Activated naive CD4-positive, alpha-beta T cell treated with anti-CD3 and anti-CD28 coated beads, Interleukin-2, amount 50 U/mL, for 24 hours (primary cell): ENCODE results near the gene TAL1.
A peak's percentile ranks its signal among the peaks of the same experiment; 100 is the strongest.
"Not testable (repeated sequence)": the region's sequence is repeated elsewhere in the genome, so short reads cannot be mapped to it uniquely, and the experiment has no call there.

Source experiments
- H3K27ac Mint-ChIP-seq: one replicate; pipeline ENCODE4 v1.8.0; 2021; ENCODE audit warnings: mild to moderate bottlenecking, mixed read lengths
- H3K27me3 Mint-ChIP-seq: one replicate; pipeline ENCODE4 v1.8.0; 2021; ENCODE audit warnings: mixed read lengths
- H3K36me3 Mint-ChIP-seq: one replicate; pipeline ENCODE4 v1.8.0; 2021; ENCODE audit warnings: mixed read lengths
- H3K4me1 Mint-ChIP-seq: one replicate; pipeline ENCODE4 v1.8.0; 2021; ENCODE audit warnings: mixed read lengths
- H3K4me3 Mint-ChIP-seq: one replicate; pipeline ENCODE4 v1.8.0; 2021; ENCODE audit warnings: mild to moderate bottlenecking, mixed read lengths
- H3K9me3 Mint-ChIP-seq: one replicate; pipeline ENCODE4 v1.8.0; 2021; ENCODE audit warnings: mixed read lengths

TAL1 gene

GRCh38 chr1:47232187-47232874 lies at the start of gene TAL1:
TAL1 (minus strand) TSS chr1:47232225; CDS start chr1:47225888, 6,337 bp downstream.
- Mint-ChIP-seq H3K27me3 (peaks cover 64% of the 10 kb centered on the region), H3K36me3 (no peaks in the 10 kb centered on the region), H3K4me1 (peaks cover 35% of the 10 kb centered on the region), H3K27ac (peak within 1 kb of the TSS; percentile 1), H3K4me3 (peak within 1 kb of the TSS; percentile 82), H3K9me3 (no peaks in the 10 kb centered on the region)

GRCh38 chr1:47280142-47280541 lies 48.1 kb upstream of the TAL1 start:
- no peak overlapping the region for H3K4me3 Mint-ChIP-seq
- no peaks in the 10 kb centered on the region for H3K27me3 Mint-ChIP-seq
- H3K9me3 Mint-ChIP-seq: no peaks in the 10 kb centered on the region
- no peak overlapping the region for H3K27ac Mint-ChIP-seq
- no peaks in the 10 kb centered on the region for H3K4me1 Mint-ChIP-seq
- H3K36me3 Mint-ChIP-seq: peaks cover 7% of the 10 kb centered on the region

- Mint-ChIP-seq H3K9me3 (no peaks in the 10 kb centered on the region), H3K4me1 (no peaks in the 10 kb centered on the region), H3K27me3 (no peaks in the 10 kb centered on the region), H3K27ac (no peak overlapping the region), H3K4me3 (no peak overlapping the region), H3K36me3 (peaks cover 6% of the 10 kb centered on the region)
Observed at GRCh38 chr1:47276850-47277249, 44.8 kb upstream of the TAL1 start.

- not testable (repeated sequence) for H3K4me1 Mint-ChIP-seq, H3K36me3 Mint-ChIP-seq
Observed at GRCh38 chr1:47275811-47276210, 43.8 kb upstream of the TAL1 start.

GRCh38 chr1:47265529-47265928 lies 33.5 kb upstream of the TAL1 start:
- H3K27me3 Mint-ChIP-seq, H3K9me3 Mint-ChIP-seq, H3K36me3 Mint-ChIP-seq, H3K4me1 Mint-ChIP-seq, H3K27ac Mint-ChIP-seq, H3K4me3 Mint-ChIP-seq: not testable (repeated sequence)

More at GRCh38 chr1:47275811-47276210, 43.8 kb upstream of the TAL1 start:
- not testable (repeated sequence) for H3K4me3 Mint-ChIP-seq, H3K27me3 Mint-ChIP-seq, H3K9me3 Mint-ChIP-seq, H3K27ac Mint-ChIP-seq

- H3K4me1 Mint-ChIP-seq: no peaks in the 10 kb centered on the region
- no peaks in the 10 kb centered on the region for H3K27me3 Mint-ChIP-seq
- no peaks in the 10 kb centered on the region for H3K9me3 Mint-ChIP-seq
- H3K27ac Mint-ChIP-seq: no peak overlapping the region
- H3K4me3 Mint-ChIP-seq: no peak overlapping the region
- peaks cover 6% of the 10 kb centered on the region for H3K36me3 Mint-ChIP-seq
Observed at GRCh38 chr1:47262787-47263413, 30.9 kb upstream of the TAL1 start.

GRCh38 chr1:47257224-47257623 lies 25.2 kb upstream of the TAL1 start:
- no peak overlapping the region for H3K27ac Mint-ChIP-seq
- H3K36me3 Mint-ChIP-seq: peaks cover 4% of the 10 kb centered on the region

GRCh38 chr1:47252795-47253194 lies 20.8 kb upstream of the TAL1 start:
- Mint-ChIP-seq H3K27ac (no peak overlapping the region), H3K27me3 (no peaks in the 10 kb centered on the region), H3K4me1 (no peaks in the 10 kb centered on the region), H3K36me3 (peaks cover 2% of the 10 kb centered on the region), H3K9me3 (no peaks in the 10 kb centered on the region), H3K4me3 (no peak overlapping the region)

More at GRCh38 chr1:47257224-47257623, 25.2 kb upstream of the TAL1 start:
- Mint-ChIP-seq H3K27me3 (no peaks in the 10 kb centered on the region), H3K4me1 (no peaks in the 10 kb centered on the region), H3K4me3 (no peak overlapping the region), H3K9me3 (no peaks in the 10 kb centered on the region)

- H3K4me1 Mint-ChIP-seq: no peaks in the 10 kb centered on the region
- no peaks in the 10 kb centered on the region for H3K27me3 Mint-ChIP-seq
- no peak overlapping the region for H3K4me3 Mint-ChIP-seq
- H3K36me3 Mint-ChIP-seq: peaks cover 2% of the 10 kb centered on the region
- no peak overlapping the region for H3K27ac Mint-ChIP-seq
- H3K9me3 Mint-ChIP-seq: no peaks in the 10 kb centered on the region
Observed at GRCh38 chr1:47252369-47252768, 20.3 kb upstream of the TAL1 start.

- Mint-ChIP-seq H3K27ac (no peak overlapping the region), H3K9me3 (no peaks in the 10 kb centered on the region), H3K4me3 (no peak overlapping the region), H3K36me3 (no peaks in the 10 kb centered on the region), H3K4me1 (no peaks in the 10 kb centered on the region), H3K27me3 (peaks cover 4% of the 10 kb centered on the region)
Observed at GRCh38 chr1:47249755-47250154, 17.7 kb upstream of the TAL1 start.

GRCh38 chr1:47244339-47244862 lies 12.4 kb upstream of the TAL1 start:
- H3K4me1 Mint-ChIP-seq: peaks cover 2% of the 10 kb centered on the region

GRCh38 chr1:47243910-47244309 lies 11.9 kb upstream of the TAL1 start:
- Mint-ChIP-seq H3K27me3 (peaks cover 33% of the 10 kb centered on the region), H3K4me1 (peaks cover 5% of the 10 kb centered on the region), H3K27ac (no peak overlapping the region), H3K9me3 (no peaks in the 10 kb centered on the region), H3K4me3 (no peak overlapping the region), H3K36me3 (no peaks in the 10 kb centered on the region)

More at GRCh38 chr1:47244339-47244862, 12.4 kb upstream of the TAL1 start:
- Mint-ChIP-seq H3K27me3 (peaks cover 32% of the 10 kb centered on the region), H3K4me3 (no peak overlapping the region), H3K36me3 (no peaks in the 10 kb centered on the region), H3K27ac (no peak overlapping the region), H3K9me3 (no peaks in the 10 kb centered on the region)

- no peak overlapping the region for H3K4me3 Mint-ChIP-seq
- no peaks in the 10 kb centered on the region for H3K9me3 Mint-ChIP-seq
- H3K27me3 Mint-ChIP-seq: peaks cover 43% of the 10 kb centered on the region
- no peaks in the 10 kb centered on the region for H3K36me3 Mint-ChIP-seq
- H3K4me1 Mint-ChIP-seq: peaks cover 5% of the 10 kb centered on the region
- no peak overlapping the region for H3K27ac Mint-ChIP-seq
Observed at GRCh38 chr1:47241114-47242113, 9.4 kb upstream of the TAL1 start.

GRCh38 chr1:47238935-47239592 lies 7.0 kb upstream of the TAL1 start:
- peaks cover 5% of the 10 kb centered on the region for H3K4me1 Mint-ChIP-seq
- H3K27ac Mint-ChIP-seq: no peak overlapping the region
- H3K27me3 Mint-ChIP-seq: peaks cover 43% of the 10 kb centered on the region
- no peaks in the 10 kb centered on the region for H3K36me3 Mint-ChIP-seq
- H3K9me3 Mint-ChIP-seq: no peaks in the 10 kb centered on the region
- no peak overlapping the region for H3K4me3 Mint-ChIP-seq

GRCh38 chr1:47235806-47236205 lies 3.8 kb upstream of the TAL1 start:
- peaks cover 49% of the 10 kb centered on the region for H3K27me3 Mint-ChIP-seq
- H3K4me1 Mint-ChIP-seq: peaks cover 23% of the 10 kb centered on the region
- H3K27ac Mint-ChIP-seq: no peak overlapping the region
- no peaks in the 10 kb centered on the region for H3K9me3 Mint-ChIP-seq
- no peak overlapping the region for H3K4me3 Mint-ChIP-seq
- no peaks in the 10 kb centered on the region for H3K36me3 Mint-ChIP-seq
